Measurements from ENCODE around the gene CD1B.

DNA sequence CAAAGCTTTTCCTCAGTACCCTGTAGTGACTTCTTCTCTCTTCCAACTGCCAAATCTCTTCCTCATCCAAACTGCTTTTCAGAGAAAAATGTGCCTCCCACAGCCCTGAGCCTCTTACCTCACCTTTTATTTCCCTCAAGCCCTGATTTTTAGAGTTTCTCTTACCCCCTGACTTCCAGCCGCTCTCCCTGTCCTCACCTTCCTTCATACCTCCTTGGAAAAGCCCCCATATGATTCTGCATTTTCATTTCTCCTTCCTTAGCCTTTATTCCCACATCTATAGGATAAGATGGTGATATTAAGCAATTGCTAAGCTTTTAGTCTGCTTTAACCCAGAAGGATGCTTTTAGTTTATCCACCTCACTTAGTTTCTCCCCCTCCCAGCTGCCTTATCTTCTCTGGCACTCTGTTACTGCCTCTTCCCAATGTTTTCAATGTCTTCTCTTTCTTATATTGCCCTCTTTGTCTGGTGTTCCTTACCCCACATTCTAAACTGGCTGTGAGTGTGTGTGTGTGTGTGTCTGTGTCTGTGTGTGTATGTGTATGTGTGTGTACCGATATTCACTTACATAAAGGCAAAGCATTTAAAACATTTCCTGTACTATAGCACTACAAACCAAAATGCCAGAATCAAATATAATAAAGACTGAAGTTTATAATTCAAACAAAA lies at the start of gene CD1B:
- TF ChIP-seq EZH2 (IDR thresholded peaks at IDR 0.05) (no peak), POLR2AphosphoS5 (IDR thresholded peaks at IDR 0.05; ENCODE audit: borderline replicate concordance, low read depth, low read length) (no peak), FOXP2 (optimal IDR thresholded peaks at IDR 0.05; ENCODE audit: control extremely low read depth, extremely low read length, insufficient read depth) (no peak)

Measured in SK-N-MC (cell line).